ENCODE measurements around the gene MRPL33.

The MRPL33 gene

DNA sequence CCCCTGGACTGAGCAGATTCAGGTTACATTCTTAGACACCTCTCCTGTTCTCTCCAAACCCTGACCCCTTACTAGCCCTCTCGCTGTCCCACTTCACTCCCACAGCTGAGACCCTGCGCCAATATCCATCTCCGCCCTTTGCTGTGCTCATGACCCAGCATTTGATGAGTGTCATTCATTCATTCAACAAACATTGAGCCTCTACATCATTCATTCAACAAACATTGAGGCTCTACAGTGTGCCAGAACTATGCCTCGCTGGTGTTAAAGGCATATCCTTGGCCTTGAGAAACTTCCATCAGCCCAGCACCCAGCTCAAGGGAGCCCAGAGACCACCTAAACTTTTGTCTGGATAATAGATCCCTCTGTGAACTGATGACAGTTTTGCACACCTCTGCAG is 41.9 kb upstream of the MRPL33 start:
- no peaks in the 10 kb centered on the region for H3K27me3 ChIP-seq
- H3K9ac ChIP-seq = no peak overlapping the region
- H3K4me3 ChIP-seq = no peak overlapping the region
- peak overlapping the region; percentile 75 for H3K4me2 ChIP-seq
- H3K27ac ChIP-seq = no peak overlapping the region
- H3K36me3 ChIP-seq = no peaks in the 10 kb centered on the region
- H3K4me1 ChIP-seq = peaks cover 45% of the 10 kb centered on the region
- no peaks in the 10 kb centered on the region for H4K20me1 ChIP-seq
- H3K9me3 ChIP-seq = no peaks in the 10 kb centered on the region
- no peak for TF ChIP-seq Cebpa-rat (IDR thresholded peaks at IDR 0.05)

DNA sequence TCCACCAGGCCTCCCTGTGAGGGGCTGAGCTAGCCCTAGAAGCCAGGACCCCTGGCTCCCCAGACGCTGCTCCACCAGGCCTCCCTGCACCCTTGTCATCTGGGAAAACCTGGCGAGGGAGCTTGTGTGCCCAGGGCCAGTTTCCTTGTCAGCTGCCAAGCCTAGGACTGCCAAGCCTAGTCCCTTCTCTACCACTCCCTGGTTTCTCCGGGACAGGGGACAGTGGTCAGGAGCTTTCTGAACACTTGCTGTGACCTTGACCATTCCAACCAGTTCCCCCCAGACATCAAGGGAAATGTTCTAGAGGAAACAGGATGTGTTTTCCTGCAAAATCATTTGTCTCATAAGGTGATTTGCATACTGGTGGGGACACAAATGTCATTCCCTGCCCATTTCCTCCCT is 41.3 kb upstream of the MRPL33 start:
- no peaks in the 10 kb centered on the region for H3K27me3 ChIP-seq
- no peak overlapping the region for H3K27ac ChIP-seq
- H3K4me1 ChIP-seq = peaks cover 45% of the 10 kb centered on the region
- H3K9me3 ChIP-seq = no peaks in the 10 kb centered on the region
- H3K36me3 ChIP-seq = no peaks in the 10 kb centered on the region
- no peak overlapping the region; the same call in 1 of the 2 replicates for H3K9ac ChIP-seq
- TF ChIP-seq Cebpa-rat (IDR thresholded peaks at IDR 0.05) = no peak
- H3K4me2 ChIP-seq = peak overlapping the region; percentile 75
- H3K4me3 ChIP-seq = no peak overlapping the region
- H4K20me1 ChIP-seq = no peaks in the 10 kb centered on the region

DNA sequence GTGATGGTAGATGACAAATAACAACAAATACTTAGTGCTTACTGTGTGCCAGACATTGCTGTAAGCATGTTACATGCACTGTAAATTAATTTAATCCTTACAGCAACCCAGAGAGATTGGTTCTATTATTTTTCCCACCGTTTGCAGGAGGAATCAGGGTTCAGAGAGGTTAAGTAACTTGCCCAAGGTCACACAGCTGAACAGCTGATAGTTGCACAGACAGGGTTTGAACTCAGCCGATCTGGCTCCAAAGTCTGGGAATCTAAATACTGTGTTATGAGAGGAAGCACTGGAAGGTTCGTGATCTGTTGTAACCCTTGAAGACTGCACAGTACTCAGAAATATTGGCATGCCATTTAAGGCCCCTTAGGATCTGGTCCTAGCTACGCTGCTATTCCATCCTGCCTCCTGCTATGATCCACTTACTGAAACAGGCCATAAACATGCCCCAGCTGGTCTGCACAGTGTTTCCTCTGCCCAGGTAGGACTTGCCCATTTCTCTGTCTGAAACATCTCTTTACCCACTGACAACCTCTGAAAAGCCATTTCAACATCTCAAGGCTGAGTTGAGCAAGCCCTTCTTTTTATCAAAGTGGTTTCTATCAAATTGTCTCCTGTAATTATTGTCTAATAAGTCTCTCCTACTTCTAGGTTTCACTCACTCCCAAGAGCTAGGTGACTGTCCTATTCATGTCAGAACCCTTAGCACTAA is 40.4 kb upstream of the MRPL33 start:
- H3K9ac ChIP-seq = no peak overlapping the region
- H3K27me3 ChIP-seq = no peaks in the 10 kb centered on the region
- no peak for TF ChIP-seq Cebpa-rat (IDR thresholded peaks at IDR 0.05)
- H3K36me3 ChIP-seq = no peaks in the 10 kb centered on the region
- H3K9me3 ChIP-seq = no peaks in the 10 kb centered on the region
- peaks cover 45% of the 10 kb centered on the region for H3K4me1 ChIP-seq
- H3K4me2 ChIP-seq = peak overlapping the region; percentile 75
- H4K20me1 ChIP-seq = no peaks in the 10 kb centered on the region
- no peak overlapping the region for H3K4me3 ChIP-seq
- H3K27ac ChIP-seq = no peak overlapping the region

DNA sequence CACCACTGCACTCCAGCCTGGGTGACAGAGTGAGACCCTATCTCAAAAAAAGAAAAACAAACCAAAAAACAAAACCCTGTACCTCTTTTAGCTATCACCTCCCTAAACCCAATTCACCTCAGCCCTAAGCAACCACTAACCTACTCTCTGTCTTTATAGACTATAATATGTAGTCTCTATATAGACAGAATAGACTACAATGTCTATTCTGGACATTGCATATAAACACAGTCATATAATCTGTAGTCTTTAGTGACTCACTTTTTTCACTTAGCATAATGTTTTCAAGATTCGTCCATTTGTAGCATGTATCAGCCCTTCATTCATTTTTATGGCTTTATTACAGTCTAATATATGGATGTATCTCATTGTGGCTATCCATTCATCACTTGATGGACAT is 37.2 kb upstream of the MRPL33 start:
- no peaks in the 10 kb centered on the region for H4K20me1 ChIP-seq
- no peaks in the 10 kb centered on the region for H3K36me3 ChIP-seq
- H3K9ac ChIP-seq = no peak overlapping the region
- H3K4me2 ChIP-seq = no peak overlapping the region
- H3K4me3 ChIP-seq = no peak overlapping the region
- H3K9me3 ChIP-seq = no peaks in the 10 kb centered on the region
- no peak for TF ChIP-seq Cebpa-rat (IDR thresholded peaks at IDR 0.05)
- H3K4me1 ChIP-seq = peaks cover 30% of the 10 kb centered on the region
- H3K27ac ChIP-seq = no peak overlapping the region
- H3K27me3 ChIP-seq = no peaks in the 10 kb centered on the region

DNA sequence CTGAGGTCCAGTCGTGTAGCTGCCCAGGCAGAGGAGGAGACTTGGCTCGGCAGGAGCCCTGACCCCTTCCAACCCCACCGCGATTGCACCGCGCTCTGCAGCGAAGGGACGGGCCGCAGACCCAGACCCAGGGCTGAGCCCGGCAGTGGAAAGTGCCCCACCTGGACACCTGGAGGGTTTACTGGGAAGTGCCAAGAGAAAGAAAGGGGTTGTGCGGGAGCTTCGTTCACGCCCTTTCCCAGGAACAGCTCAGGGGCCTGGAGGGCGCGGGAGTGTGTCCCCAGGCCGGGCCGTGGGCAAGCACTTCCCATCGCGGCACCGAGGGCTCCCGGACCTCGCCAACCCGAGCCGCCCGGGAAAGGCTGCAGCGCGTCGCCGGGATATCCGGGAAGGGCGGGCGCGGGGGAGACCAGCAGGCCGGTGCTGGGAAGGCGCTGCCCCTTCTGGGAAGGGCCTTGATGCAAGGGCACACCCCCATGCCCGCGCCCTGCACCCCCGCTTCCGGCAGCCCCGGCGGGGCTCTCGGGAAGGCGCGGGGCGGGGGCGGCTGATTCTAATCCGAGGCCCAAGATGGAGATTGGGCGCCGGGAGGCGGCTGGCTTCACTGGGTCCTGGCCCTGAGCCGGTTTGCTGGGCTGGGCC is 36.1 kb upstream of the MRPL33 start:
- no peak overlapping the region for H3K9ac ChIP-seq
- H3K9me3 ChIP-seq = no peaks in the 10 kb centered on the region
- no peak overlapping the region for H3K27ac ChIP-seq
- H3K27me3 ChIP-seq = no peaks in the 10 kb centered on the region
- peaks cover 19% of the 10 kb centered on the region for H3K4me1 ChIP-seq
- H3K36me3 ChIP-seq = no peaks in the 10 kb centered on the region
- H3K4me3 ChIP-seq = no peak overlapping the region
- no peak for TF ChIP-seq Cebpa-rat (IDR thresholded peaks at IDR 0.05)
- H3K4me2 ChIP-seq = no peak overlapping the region
- H4K20me1 ChIP-seq = no peaks in the 10 kb centered on the region

DNA sequence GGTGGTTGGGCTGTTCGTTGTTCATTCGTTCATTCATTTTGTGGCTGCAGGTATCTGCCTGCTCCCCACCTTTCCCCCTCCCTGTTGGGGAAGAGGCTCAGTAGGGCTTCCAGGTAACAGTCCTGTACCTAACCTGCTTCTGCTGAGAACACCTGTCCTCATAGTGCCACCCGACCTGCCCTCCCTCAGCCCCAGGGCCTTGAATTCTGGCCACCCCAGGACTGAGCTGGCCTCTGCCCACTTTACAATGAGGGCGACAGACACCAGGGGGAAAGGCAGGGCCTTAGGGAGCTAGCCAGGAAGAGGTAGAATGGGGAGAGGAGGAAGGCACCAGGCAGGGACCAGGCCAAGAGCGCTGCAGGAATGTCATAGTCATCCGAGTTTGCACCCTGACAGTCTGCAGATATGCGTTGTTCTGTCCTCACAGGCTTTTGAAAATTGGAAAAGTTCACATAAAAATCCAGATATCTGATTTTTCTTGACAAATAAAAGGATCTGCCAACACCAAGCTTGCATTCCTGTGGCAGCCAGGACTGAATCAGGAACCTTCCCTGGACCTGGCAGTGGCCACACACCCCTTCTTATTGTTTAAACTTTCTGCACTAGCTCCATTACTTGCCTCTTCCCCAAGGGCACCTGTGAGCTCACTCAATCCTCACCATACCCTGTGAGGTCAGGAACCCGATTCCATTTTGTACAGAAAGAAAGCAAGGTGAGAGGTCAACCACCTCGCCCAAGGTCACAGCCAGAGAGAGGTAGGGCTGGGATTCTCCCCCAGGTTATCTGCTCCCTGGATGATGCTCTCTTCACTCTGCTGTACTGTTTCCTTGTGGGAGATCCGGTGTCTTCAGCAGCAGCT is 35.3 kb upstream of the MRPL33 start:
- no peak overlapping the region for H3K27ac ChIP-seq
- H3K4me3 ChIP-seq = no peak overlapping the region
- no peak for TF ChIP-seq Cebpa-rat (IDR thresholded peaks at IDR 0.05)
- H4K20me1 ChIP-seq = no peaks in the 10 kb centered on the region
- H3K9me3 ChIP-seq = no peaks in the 10 kb centered on the region
- H3K9ac ChIP-seq = no peak overlapping the region
- peaks cover 12% of the 10 kb centered on the region for H3K4me1 ChIP-seq
- H3K4me2 ChIP-seq = no peak overlapping the region
- no peaks in the 10 kb centered on the region for H3K27me3 ChIP-seq
- no peaks in the 10 kb centered on the region for H3K36me3 ChIP-seq

DNA sequence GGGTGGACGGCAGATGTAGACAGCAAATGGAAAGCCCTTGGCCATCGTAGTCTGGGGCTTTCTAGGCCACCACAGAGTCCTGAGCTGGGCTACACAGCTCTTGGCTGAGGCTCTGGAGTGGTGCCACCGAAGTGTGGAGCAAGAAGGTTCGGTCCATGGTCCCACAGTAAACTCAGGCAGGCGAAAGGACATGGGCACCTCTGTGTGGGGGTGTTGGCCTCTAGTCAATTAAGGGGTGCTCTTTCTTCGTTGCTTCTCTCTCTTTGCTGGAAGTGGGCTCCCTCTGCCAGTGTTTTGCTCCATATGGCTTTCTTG is 34.7 kb upstream of the MRPL33 start:
- Histone ChIP-seq H3K9ac (no peak overlapping the region), H3K4me2 (no peak overlapping the region), H3K4me1 (peaks cover 16% of the 10 kb centered on the region)

DNA sequence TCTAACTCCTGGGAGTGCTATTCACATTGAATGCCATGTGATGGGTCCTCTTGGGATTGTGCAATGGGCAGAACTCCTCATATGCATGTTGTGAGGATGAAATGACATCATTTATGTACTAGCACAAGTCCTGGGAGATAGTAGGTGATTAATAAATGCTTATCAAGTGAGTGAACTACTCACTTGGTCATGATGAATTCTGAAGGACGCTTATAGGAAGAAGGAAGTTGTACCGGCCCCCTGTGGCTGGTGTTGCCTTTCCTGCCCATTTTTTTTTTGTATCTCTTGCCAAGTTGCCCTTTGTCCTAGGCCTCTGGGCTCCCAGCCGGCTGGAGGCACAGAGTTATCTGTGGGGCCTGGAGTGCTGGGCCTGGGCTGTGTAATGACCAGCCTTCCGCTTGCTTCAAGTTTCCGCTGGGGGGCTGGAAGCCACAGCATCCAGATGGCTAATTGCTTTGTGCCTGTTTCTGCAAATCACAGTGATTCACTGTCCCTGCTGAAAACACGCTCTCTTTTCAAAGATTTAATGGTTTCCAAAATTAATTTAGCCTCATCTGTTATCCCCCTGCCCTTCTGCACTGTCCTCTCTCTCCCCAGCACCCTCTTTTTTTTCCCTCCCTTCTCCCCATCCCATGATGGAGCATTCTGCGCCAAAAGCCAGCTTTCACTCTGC is 33.7 kb upstream of the MRPL33 start:
- no peak overlapping the region for H3K9ac ChIP-seq
- H3K4me2 ChIP-seq = peak overlapping the region; percentile 40
- no peaks in the 10 kb centered on the region for H3K9me3 ChIP-seq
- no peak overlapping the region for H3K27ac ChIP-seq
- H3K4me3 ChIP-seq = no peak overlapping the region
- H3K36me3 ChIP-seq = no peaks in the 10 kb centered on the region
- H3K27me3 ChIP-seq = no peaks in the 10 kb centered on the region
- H4K20me1 ChIP-seq = no peaks in the 10 kb centered on the region
- peaks cover 24% of the 10 kb centered on the region for H3K4me1 ChIP-seq
- TF ChIP-seq Cebpa-rat (IDR thresholded peaks at IDR 0.05) = no peak

More for the DNA sequence above, 34.7 kb upstream of the MRPL33 start:
- no peak overlapping the region for H3K4me3 ChIP-seq
- H3K36me3 ChIP-seq = no peaks in the 10 kb centered on the region
- no peak overlapping the region for H3K27ac ChIP-seq
- H3K9me3 ChIP-seq = no peaks in the 10 kb centered on the region
- H4K20me1 ChIP-seq = no peaks in the 10 kb centered on the region
- TF ChIP-seq Cebpa-rat (IDR thresholded peaks at IDR 0.05) = no peak
- H3K27me3 ChIP-seq = no peaks in the 10 kb centered on the region

DNA sequence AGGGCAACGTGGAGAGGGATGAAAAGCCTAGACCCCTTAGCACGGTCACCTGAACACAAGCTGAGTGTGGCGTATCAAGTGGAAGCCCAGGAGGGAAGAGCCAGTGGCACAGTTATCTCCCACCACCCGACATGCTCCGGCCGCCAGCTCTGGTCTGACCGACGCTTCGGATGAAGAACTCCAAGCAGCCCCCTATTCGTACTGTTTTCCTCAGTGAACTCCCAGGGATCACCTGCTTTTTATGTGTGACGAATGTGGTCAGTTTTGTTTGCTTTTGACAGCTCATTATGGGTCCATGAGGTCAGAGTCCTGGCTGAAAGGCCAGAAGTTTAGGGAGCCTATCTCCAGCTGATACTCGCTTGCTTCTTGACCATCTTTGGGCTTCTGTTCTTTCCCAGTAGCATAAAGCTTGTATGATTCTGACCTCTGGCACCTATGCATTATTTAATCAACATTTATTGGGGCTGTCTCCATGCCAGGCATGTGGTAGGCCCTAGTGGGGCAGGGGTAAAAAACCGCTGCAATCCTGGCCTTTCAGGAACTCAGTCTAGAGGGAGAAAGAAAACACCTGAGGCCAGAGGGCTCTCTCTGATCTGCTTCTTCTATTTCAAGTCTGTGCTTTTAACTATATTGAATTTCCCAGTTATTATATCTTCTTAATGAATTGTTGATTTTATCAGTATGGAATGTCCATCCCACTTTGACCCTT is 33.0 kb upstream of the MRPL33 start:
- peak overlapping the region; percentile 40; the same call in 1 of the 2 replicates for H3K4me2 ChIP-seq
- H3K4me3 ChIP-seq = no peak overlapping the region
- H3K9ac ChIP-seq = no peak overlapping the region
- no peak overlapping the region for H3K27ac ChIP-seq
- H3K4me1 ChIP-seq = peaks cover 24% of the 10 kb centered on the region
- H3K9me3 ChIP-seq = no peaks in the 10 kb centered on the region
- no peaks in the 10 kb centered on the region for H4K20me1 ChIP-seq
- H3K27me3 ChIP-seq = no peaks in the 10 kb centered on the region
- TF ChIP-seq Cebpa-rat (IDR thresholded peaks at IDR 0.05) = no peak
- H3K36me3 ChIP-seq = no peaks in the 10 kb centered on the region

All from BLaER1 (cell line).